ENCODE results near the gene SPEM2.
"Not testable (repeated sequence)": the region's sequence is repeated elsewhere in the genome, so short reads cannot be mapped to it uniquely, and the experiment has no call there.

The SPEM2 gene

DNA sequence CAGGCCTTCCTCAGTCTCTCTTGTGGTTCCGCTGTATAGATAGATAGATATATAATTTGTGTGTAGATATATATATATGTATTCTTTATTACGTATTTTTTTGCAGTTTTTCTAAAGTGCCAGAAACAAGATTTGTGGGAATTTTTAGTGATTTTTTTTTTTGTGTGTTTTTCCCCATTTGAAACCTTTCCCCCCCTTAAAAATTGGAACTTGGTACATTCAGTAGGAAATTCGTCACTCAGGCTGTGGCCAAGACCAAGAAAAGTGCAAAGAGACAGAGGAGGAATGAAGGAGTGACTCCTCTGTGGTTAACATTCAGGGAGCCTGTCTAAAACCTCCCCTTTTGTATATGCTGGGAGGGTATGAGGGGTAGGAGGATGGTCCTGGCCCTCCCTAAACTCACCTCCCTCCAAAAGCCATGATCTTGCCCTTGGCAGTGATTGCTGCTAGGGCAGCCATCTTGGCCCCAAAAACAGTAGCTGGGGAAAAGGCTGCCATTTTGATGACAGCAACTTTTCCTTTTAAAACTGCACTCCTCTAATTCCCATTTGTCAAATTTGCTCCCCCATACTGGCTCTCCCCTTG, 34.6 kb downstream of the SPEM2 start:
- Mint-ChIP-seq H3K27ac (no peak overlapping the region), H3K36me3 (ENCODE audit: low read depth) (peaks cover 51% of the 10 kb centered on the region), H3K27me3 (no peaks in the 10 kb centered on the region), H3K4me1 (ENCODE audit: low read depth) (peaks cover 13% of the 10 kb centered on the region), H3K4me3 (no peak overlapping the region), H3K9me3 (no peaks in the 10 kb centered on the region)
- intact Hi-C loops (cut with micrococcal nuclease): no loop called here

DNA sequence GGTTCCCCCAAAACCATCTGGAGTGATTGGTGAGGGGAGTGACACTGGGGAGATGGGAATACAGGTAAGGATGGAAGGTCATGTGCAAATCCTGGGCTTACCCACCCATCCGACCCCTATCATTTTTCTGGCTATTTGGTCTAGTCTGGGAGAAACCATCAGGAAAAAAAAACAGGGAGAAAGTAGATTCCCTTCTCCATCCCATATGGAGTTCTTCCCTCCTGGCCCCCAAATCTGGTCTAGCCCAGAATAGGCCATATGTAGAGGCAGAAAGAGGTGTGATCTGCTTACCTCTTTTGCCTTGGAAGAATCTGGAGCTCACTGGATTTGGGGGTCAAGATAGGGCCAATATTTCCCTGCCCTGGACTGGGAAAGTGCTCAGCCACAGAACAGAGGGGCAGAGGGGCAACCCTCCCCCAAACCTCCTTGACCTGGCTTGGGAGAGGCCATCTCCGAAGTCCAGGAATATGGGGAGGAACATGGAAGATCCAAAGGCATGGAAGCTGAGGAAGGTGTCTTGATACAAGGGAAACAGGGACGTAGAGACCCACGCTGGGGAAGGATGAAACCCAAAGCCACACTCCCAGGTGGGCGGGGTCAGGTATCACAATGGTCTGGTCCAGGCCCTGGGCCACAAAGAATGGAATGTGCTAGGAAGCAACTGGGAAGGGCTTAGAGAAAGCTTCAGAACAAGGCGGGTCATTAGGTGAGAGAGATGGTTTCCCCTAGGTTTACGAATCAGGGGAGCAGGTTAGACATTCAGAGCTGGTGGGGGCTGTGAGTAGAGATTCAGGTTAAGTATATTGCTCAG, 35.6 kb downstream of the SPEM2 start:
- Mint-ChIP-seq H3K27ac (peak overlapping the region; percentile 5), H3K4me1 (ENCODE audit: low read depth) (peaks cover 20% of the 10 kb centered on the region), H3K36me3 (ENCODE audit: low read depth) (peaks cover 52% of the 10 kb centered on the region), H3K27me3 (no peaks in the 10 kb centered on the region), H3K4me3 (no peak overlapping the region), H3K9me3 (no peaks in the 10 kb centered on the region)
- intact Hi-C loops (cut with micrococcal nuclease): no loop called here

DNA sequence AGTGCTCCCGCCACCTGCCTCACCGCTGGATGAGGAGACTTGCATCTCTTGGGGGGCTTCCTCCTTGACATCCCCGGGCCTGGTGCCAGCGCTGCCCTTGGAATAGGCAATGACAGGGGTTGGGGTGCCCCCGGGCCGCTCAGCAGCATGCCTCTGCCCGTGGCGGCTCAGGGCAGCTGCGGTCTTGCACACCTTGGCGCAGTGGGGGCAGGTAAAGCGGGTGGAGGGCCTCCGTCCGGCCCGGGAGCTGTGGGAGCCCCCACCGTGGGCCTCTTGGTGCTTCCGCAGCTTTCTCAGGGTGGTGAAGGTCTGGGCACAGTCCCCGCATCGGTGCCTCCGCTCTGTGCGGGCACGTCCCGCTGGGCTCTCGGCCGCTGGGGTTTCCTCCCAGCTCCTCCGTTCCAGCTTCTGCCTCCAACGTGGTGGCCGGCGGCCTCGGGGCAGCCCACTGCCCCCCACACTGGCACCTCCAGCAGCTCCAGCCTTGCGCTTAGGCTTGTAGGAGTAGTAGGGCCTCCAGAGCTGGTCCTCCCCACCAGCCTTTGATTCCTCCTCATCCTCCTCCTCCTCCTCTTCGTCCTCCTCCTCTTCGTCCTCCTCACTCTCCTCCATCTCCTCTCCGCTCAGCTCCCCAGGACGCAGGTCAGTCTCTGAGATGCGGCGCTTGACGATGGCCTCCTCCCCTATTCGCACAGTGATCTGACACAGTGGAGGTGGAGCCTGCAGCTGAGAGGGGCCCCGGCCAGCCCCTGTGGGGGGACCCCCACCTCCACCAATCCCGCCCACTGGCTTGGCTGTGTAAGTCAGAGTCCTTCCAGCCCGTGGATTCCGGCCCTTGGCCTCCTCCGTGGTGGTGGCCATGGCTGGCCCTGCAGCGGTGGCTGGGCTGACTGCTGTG, 37.3 kb downstream of the SPEM2 start:
- no peak overlapping the region for H3K4me3 Mint-ChIP-seq
- H3K4me1 Mint-ChIP-seq (ENCODE audit: low read depth): peaks cover 28% of the 10 kb centered on the region
- no peaks in the 10 kb centered on the region for H3K9me3 Mint-ChIP-seq
- peaks cover 65% of the 10 kb centered on the region for H3K36me3 Mint-ChIP-seq (ENCODE audit: low read depth)
- no peak overlapping the region for H3K27ac Mint-ChIP-seq
- H3K27me3 Mint-ChIP-seq: no peaks in the 10 kb centered on the region
- intact Hi-C loops (cut with micrococcal nuclease): no loop called here

DNA sequence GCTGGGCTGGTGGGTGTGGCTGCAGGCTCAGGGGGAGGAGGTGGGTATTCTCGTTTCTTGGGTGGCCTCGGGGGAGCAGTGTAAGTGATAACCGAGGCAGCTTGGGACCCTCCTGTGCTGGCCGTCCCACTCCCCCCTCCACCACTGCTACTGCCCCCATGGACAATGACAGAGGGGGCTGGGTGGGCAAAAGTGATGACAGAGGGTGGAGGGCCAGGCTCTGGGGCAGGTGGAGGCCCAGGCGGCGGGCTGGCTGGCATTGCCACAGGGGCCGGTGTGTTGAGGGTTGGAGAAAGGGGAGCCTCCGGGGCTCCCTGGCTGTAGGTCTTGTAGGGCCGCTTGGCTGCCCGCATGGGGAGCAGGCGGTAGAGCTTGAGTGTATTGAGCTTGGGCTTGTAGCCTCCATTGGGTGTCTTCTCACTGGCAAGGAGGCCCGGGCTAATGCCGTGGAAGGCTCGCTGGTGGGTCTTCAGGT, 38.0 kb downstream of the SPEM2 start:
- H3K36me3 Mint-ChIP-seq (ENCODE audit: low read depth): peaks cover 72% of the 10 kb centered on the region
- peaks cover 35% of the 10 kb centered on the region for H3K4me1 Mint-ChIP-seq (ENCODE audit: low read depth)
- H3K27me3 Mint-ChIP-seq: no peaks in the 10 kb centered on the region
- intact Hi-C loops (cut with micrococcal nuclease): no loop called here
- no peak overlapping the region for H3K27ac Mint-ChIP-seq
- H3K9me3 Mint-ChIP-seq: no peaks in the 10 kb centered on the region
- H3K4me3 Mint-ChIP-seq: no peak overlapping the region

DNA sequence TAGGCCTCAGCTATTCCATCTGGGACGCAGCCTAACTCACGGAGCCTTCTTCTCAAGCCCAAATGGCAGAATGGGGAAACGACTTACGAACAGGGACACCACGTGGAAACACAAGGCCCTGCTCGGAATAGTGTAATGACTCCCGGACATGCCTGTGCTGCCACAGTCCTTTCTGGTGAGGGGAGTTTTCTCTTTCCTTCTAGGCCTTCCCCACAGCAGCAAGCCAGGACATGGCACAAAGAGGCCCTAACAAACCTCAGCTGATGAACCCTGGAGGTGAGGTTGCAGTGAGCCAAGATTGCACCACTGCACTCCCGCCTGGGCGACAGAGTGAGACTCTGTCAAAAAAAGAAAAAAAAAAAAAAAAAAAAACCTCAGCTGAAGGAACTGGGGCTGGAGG, 38.7 kb downstream of the SPEM2 start:
- H3K27ac Mint-ChIP-seq: no peak overlapping the region
- H3K4me1 Mint-ChIP-seq (ENCODE audit: low read depth): peaks cover 40% of the 10 kb centered on the region
- intact Hi-C loops (cut with micrococcal nuclease): no loop called here
- H3K36me3 Mint-ChIP-seq (ENCODE audit: low read depth): peaks cover 78% of the 10 kb centered on the region
- H3K9me3 Mint-ChIP-seq: no peaks in the 10 kb centered on the region
- H3K4me3 Mint-ChIP-seq: no peak overlapping the region
- no peaks in the 10 kb centered on the region for H3K27me3 Mint-ChIP-seq

DNA sequence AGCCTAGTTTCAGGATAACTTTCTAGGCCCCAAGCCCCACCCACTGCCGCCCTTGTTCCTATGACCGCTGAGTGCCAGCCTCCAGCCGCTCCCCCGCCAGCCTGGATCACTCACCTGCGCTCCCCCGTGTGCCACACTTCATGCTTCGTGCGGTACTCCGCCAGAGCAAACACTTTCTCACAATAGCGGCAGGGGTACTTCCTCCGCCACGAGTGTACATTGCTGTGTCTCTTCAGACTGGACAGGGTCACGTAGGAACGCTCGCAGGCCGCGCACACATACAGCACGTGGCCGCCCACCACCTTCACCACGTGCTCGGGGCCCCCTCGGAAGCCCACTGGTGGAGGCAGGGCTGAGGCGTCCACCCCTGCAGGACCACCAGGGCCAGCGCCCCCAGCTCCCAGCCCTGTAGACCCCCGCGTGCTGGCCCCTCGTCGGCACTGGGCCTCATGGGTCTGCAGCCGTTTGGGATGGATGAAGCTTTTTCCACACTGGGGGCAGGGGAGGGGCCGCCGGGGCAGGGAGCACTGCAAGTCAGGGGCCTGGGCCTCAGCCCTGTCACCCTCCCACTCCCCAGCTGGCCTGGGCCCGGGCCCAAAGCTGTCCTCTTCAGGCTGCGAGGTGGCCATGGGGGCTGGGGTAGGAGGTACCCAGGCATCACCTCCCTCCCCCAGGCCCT, 40.3 kb downstream of the SPEM2 start:
- no peaks in the 10 kb centered on the region for H3K27me3 Mint-ChIP-seq
- H3K4me3 Mint-ChIP-seq: no peak overlapping the region
- peaks cover 78% of the 10 kb centered on the region for H3K36me3 Mint-ChIP-seq (ENCODE audit: low read depth)
- H3K27ac Mint-ChIP-seq: peak overlapping the region; percentile 87
- peaks cover 40% of the 10 kb centered on the region for H3K4me1 Mint-ChIP-seq (ENCODE audit: low read depth)
- intact Hi-C loops (cut with micrococcal nuclease): no loop called here
- H3K9me3 Mint-ChIP-seq: no peaks in the 10 kb centered on the region

DNA sequence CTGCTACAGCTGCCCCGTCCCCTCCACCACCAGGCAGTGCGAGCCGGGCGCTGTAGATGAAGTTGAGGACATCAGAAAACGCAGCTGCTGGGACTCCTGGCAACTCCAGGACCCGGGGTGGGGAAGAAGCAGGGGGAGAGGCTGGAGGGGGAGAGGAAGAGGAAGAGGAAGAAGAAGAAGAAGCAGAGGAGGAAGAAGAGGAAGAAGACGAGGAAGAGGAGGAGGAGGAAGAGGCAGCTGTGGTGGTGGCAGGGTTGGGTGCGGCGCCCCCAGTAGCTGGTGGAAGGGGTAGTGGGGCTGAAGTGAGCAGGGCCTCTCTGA, 40.9 kb downstream of the SPEM2 start:
- H3K4me3 Mint-ChIP-seq: peak overlapping the region; percentile 35
- H3K27me3 Mint-ChIP-seq: no peaks in the 10 kb centered on the region
- H3K9me3 Mint-ChIP-seq: no peaks in the 10 kb centered on the region
- H3K36me3 Mint-ChIP-seq (ENCODE audit: low read depth): peaks cover 73% of the 10 kb centered on the region
- peaks cover 35% of the 10 kb centered on the region for H3K4me1 Mint-ChIP-seq (ENCODE audit: low read depth)
- intact Hi-C loops (cut with micrococcal nuclease): no loop called here
- peak overlapping the region; percentile 87 for H3K27ac Mint-ChIP-seq

DNA sequence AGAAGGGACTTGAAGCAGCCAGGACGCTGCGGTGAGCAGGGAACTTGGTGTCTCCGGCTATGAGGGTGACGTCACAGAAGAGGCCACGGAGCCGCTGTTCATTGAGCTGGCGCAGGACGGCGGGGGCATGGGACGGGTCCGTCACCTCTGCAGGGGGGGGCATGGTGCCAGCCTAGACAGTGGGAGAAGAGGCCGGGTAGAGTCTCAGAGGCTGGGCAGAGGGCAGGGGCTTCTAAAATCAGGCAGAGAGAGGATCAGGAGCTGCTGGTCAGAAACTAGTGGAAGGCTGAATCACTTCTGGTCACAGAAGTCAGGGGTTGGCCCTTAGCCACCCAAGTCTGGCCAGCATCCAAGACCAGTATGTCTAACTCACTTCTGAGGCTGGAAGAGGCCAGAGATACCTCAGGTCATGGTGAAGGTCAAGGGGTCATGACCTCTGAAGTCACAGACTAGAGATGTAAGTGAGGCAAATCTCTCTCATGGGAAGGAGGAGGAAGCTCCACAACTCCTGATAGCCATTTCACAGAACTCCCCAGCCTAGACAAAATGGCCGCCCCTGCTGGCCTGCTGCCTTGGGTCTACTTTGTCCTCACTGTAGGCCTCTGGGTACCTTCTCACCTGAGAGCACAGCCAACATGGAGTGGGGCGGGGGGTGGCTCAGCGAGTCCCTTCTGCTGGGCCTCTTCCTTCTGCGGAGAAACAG, 41.4 kb downstream of the SPEM2 start:
- Mint-ChIP-seq H3K4me3 (peak overlapping the region; percentile 38), H3K27me3 (no peaks in the 10 kb centered on the region), H3K9me3 (no peaks in the 10 kb centered on the region), H3K27ac (peak overlapping the region; percentile 87), H3K4me1 (ENCODE audit: low read depth) (peaks cover 39% of the 10 kb centered on the region), H3K36me3 (ENCODE audit: low read depth) (peaks cover 68% of the 10 kb centered on the region)
- intact Hi-C loops (cut with micrococcal nuclease): no loop called here

DNA sequence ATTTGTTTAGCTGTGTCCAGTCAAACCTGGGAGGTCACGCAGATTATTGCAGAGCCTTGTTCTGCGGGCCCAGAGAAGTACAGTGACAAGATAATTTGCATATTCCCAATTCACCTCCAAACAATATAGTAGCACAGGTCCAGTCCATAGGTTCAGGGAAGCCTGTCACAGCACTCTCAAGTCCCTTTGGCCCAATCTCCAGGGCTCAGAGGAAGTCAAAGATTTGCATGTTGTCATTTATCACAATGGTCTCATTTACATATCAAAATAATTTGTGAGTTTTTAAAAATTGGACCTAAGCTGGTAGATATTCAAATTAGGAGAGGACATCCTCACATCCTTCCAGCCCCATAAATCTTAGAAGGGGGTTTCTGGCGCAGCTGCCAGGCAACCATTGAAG, 42.1 kb downstream of the SPEM2 start:
- peaks cover 44% of the 10 kb centered on the region for H3K4me1 Mint-ChIP-seq (ENCODE audit: low read depth)

DNA sequence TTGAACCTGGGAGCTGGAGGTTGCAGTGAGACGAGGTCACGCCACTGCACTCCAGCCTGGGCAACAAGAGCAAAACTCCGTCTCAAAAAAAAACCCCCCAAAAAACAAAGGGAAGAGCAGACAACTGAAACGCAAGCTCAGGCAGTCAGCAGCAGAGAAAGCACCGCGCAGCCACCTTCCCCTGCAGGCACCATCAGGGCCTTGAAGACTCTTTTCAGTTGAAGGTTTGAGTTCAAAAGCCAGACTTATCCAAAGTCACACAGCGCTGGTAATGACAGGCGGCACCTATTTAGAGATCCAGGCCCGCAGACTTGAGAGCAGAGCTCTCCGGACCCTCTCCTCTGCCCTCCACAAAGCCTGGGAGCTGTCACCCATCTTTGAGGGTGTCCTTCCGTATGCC, 42.9 kb downstream of the SPEM2 start:
- Mint-ChIP-seq H3K36me3 (ENCODE audit: low read depth) (peaks cover 53% of the 10 kb centered on the region), H3K4me3 (no peak overlapping the region), H3K27me3 (no peaks in the 10 kb centered on the region), H3K4me1 (ENCODE audit: low read depth) (peaks cover 44% of the 10 kb centered on the region), H3K27ac (no peak overlapping the region), H3K9me3 (no peaks in the 10 kb centered on the region)
- intact Hi-C loops (cut with micrococcal nuclease): no loop called here

More for the DNA sequence above, 42.1 kb downstream of the SPEM2 start:
- no peak overlapping the region for H3K4me3 Mint-ChIP-seq
- H3K27me3 Mint-ChIP-seq: no peaks in the 10 kb centered on the region
- intact Hi-C loops (cut with micrococcal nuclease): no loop called here
- no peaks in the 10 kb centered on the region for H3K9me3 Mint-ChIP-seq
- H3K36me3 Mint-ChIP-seq (ENCODE audit: low read depth): peaks cover 61% of the 10 kb centered on the region
- peak overlapping the region; percentile 87 for H3K27ac Mint-ChIP-seq

DNA sequence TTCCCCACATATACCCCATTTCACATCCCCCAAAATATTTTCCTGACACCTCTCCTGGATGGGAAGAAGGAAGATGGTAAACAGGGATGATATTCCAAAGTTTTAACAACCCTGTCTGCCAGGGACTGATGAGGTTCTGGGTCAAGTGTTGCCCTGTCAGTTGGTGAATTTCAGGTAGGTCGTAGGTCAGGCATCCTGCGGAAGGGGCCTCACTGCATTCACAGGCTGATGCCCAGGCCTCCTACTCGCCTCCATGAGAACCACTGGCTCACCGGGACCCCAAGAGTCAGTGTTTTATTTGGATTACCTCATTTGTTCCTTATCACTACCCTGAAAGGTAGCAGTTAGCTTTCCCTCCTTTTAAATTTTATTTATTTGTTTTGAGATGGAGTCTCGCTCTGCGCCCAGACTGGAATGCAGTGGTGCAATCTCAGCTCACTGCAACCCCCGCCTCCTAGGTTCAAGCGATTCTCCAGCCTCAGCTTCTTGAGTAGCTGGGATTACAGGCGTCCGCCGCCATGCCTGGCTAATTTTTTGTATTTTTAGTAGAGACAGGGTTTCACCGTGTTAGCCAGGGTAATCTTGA, 43.5 kb downstream of the SPEM2 start:
- H3K36me3 Mint-ChIP-seq (ENCODE audit: low read depth): peaks cover 47% of the 10 kb centered on the region
- no peaks in the 10 kb centered on the region for H3K9me3 Mint-ChIP-seq
- intact Hi-C loops (cut with micrococcal nuclease): no loop called here
- H3K27ac Mint-ChIP-seq: no peak overlapping the region
- no peak overlapping the region for H3K4me3 Mint-ChIP-seq
- peaks cover 44% of the 10 kb centered on the region for H3K4me1 Mint-ChIP-seq (ENCODE audit: low read depth)
- H3K27me3 Mint-ChIP-seq: no peaks in the 10 kb centered on the region

DNA sequence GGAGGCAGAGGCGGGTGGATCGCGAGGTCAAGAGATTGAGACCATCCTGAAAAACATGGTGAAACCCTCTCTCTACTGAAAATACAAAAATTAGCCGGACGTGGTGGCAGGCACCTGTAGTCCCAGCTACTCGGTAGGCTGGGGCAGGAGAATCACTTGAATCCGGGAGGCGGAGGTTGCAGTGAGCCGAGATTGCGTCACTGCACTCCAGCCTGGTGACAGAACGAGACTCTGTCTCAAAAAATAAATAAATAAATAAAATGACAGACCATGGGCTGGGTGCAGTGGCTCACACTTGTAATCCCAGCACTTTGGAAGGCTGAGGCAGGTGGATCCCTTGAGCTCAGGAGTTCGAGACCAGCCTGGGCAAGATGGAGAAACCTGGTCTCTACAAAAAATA, 44.4 kb downstream of the SPEM2 start:
- intact Hi-C loops (cut with micrococcal nuclease); H3K27me3 Mint-ChIP-seq; H3K27ac Mint-ChIP-seq; H3K9me3 Mint-ChIP-seq; H3K4me3 Mint-ChIP-seq: not testable (repeated sequence)
- peaks cover 44% of the 10 kb centered on the region for H3K36me3 Mint-ChIP-seq (ENCODE audit: low read depth)
- peaks cover 44% of the 10 kb centered on the region for H3K4me1 Mint-ChIP-seq (ENCODE audit: low read depth)

DNA sequence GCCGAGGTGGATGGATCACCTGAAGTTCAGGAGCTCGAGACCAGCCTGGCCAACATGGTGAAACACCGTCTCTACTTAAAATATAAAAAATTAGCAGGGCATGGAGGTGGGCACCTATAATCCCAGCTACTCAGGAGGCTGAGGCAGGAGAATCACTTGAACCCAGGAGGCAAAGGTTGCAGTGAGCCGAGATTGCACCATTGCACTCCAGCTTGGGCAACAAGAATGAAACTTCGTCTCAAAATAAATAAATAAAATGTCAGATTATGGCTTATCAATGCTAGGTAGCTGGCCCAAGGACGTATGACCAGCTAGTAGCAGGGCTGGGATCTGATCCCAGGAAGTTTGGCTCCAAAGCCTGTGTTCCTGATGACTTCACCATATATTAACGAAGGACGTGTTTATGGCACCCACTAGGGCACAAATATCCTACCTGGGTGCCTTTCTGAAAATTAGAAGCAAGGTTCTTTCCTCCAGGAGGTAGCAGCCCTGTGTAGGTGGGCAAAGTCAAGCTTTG, 45.1 kb downstream of the SPEM2 start:
- intact Hi-C loops (cut with micrococcal nuclease); H3K9me3 Mint-ChIP-seq; H3K27ac Mint-ChIP-seq; H3K4me3 Mint-ChIP-seq; H3K27me3 Mint-ChIP-seq: not testable (repeated sequence)
- H3K36me3 Mint-ChIP-seq (ENCODE audit: low read depth): peaks cover 42% of the 10 kb centered on the region
- H3K4me1 Mint-ChIP-seq (ENCODE audit: low read depth): peaks cover 47% of the 10 kb centered on the region

All from dendritic cell treated with granulocyte-macrophage colony-stimulating factor and Interleukin-4, amounts not matched to agents 40 ng/mL and 50 ng/mL, for 4 days (primary cell).